ENCODE measurements around the gene RYR3. TPM values are rescaled to one million over a fixed set of nuclear protein-coding genes. Genes with fewer than 3 reads are reported as not detected.

Gene RYR3
- total and polyA plus RNA-seq, 2 donors (not counting 1 experiment from before 2014, with no cell fraction given) = 0.17 TPM; not detected in 1

DNA sequence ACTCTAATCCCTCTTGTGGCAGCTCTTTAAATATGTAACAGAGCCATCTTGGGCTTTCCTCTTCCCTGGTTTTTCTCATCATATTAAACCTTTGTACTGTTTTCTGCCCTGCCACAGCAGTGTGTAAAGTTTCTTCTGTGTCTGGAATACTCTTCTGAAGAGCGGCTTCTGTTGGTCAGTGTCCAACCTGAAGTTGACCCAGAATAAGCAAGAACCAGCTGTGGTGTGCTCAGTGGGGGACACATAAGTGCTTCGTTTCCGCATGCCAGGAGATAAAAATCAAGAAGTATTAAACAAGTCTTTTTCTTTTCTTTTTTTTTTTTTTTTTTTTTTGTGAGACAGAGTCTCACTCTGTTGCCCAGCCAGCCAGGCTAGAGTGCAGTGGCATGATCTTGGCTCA lies 484.3 kb downstream of the RYR3 start:
- no peak for DNase-seq (ENCODE audit: low read depth in 2 of 2)
- Histone ChIP-seq H3K36me3 (ENCODE audit: control insufficient read depth, insufficient read depth, low read length) (no peaks in the 10 kb centered on the region), H4K20me1 (ENCODE audit: control insufficient read depth, extremely low read depth, insufficient read depth, low read length) (no peaks in the 10 kb centered on the region), H3K27me3 (ENCODE audit: control insufficient read depth, insufficient read depth, low read length) (peaks cover 3% of the 10 kb centered on the region), H3K4me2 (ENCODE audit: extremely low read depth, insufficient read depth, low read length) (no peak overlapping the region), H3K9ac (ENCODE audit: insufficient read depth, low read length) (no peak overlapping the region), H2AFZ (ENCODE audit: low read length) (no peak overlapping the region), H3K27ac (ENCODE audit: insufficient read depth, low read length) (no peak overlapping the region), H3K4me1 (ENCODE audit: control insufficient read depth, extremely low read depth, insufficient read depth, low read length) (no peaks in the 10 kb centered on the region), H3K4me3 (replicated peaks in 1 of 4; ENCODE audit: control extremely low read depth in 1 of 4, insufficient read depth in 1 of 4, low read depth in 3 of 4, low read length in 4 of 4) (no peak overlapping the region), H3K9me3 (ENCODE audit: control insufficient read depth, insufficient read depth, low read depth, low read length) (no peaks in the 10 kb centered on the region), H3K79me2 (ENCODE audit: control insufficient read depth, insufficient read depth, low read length) (no peaks in the 10 kb centered on the region)
- TF ChIP-seq, protein P1, sequence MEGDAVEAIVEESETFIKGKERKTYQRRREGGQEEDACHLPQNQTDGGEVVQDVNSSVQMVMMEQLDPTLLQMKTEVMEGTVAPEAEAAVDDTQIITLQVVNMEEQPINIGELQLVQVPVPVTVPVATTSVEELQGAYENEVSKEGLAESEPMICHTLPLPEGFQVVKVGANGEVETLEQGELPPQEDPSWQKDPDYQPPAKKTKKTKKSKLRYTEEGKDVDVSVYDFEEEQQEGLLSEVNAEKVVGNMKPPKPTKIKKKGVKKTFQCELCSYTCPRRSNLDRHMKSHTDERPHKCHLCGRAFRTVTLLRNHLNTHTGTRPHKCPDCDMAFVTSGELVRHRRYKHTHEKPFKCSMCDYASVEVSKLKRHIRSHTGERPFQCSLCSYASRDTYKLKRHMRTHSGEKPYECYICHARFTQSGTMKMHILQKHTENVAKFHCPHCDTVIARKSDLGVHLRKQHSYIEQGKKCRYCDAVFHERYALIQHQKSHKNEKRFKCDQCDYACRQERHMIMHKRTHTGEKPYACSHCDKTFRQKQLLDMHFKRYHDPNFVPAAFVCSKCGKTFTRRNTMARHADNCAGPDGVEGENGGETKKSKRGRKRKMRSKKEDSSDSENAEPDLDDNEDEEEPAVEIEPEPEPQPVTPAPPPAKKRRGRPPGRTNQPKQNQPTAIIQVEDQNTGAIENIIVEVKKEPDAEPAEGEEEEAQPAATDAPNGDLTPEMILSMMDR (conservative IDR thresholded peaks at IDR 0.05 in 1 of 2, IDR thresholded peaks at IDR 0.05 in 1 of 2; ENCODE audit: low read depth in 1 of 2, low read length in 2 of 2) = no peak
- no peak for TF ChIP-seq EZH2 (IDR thresholded peaks at IDR 0.05; ENCODE audit: low read length, missing control alignments)

DNA sequence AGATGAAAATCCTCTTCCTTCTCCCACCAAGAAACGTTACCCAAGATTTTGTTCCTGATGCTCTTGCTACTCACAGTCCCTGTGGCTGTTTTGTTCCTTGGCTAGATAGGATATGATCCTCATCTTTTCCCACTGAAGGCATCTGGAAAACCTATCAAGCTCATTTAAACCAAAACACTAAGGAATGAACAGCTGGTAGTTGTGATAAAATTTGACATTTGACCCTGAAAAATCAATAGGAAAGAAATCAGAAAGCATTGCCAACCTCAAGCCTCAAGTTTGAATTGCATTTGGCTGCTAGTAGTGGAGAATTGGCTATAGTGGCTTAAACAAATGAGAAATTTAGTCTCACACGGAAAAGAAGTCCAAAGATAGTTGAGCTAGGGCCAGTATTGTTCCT lies 486.9 kb downstream of the RYR3 start:
- Histone ChIP-seq H4K20me1 (ENCODE audit: control insufficient read depth, extremely low read depth, insufficient read depth, low read length) (no peaks in the 10 kb centered on the region), H2AFZ (ENCODE audit: low read length) (no peak overlapping the region), H3K27ac (ENCODE audit: insufficient read depth, low read length) (no peak overlapping the region), H3K27me3 (ENCODE audit: control insufficient read depth, insufficient read depth, low read length) (no peaks in the 10 kb centered on the region), H3K36me3 (ENCODE audit: control insufficient read depth, insufficient read depth, low read length) (no peaks in the 10 kb centered on the region), H3K9ac (ENCODE audit: insufficient read depth, low read length) (no peak overlapping the region), H3K4me2 (ENCODE audit: extremely low read depth, insufficient read depth, low read length) (no peak overlapping the region), H3K79me2 (ENCODE audit: control insufficient read depth, insufficient read depth, low read length) (no peaks in the 10 kb centered on the region), H3K4me3 (replicated peaks in 1 of 4; ENCODE audit: control extremely low read depth in 1 of 4, insufficient read depth in 1 of 4, low read depth in 3 of 4, low read length in 4 of 4) (no peak overlapping the region), H3K4me1 (ENCODE audit: control insufficient read depth, extremely low read depth, insufficient read depth, low read length) (no peaks in the 10 kb centered on the region), H3K9me3 (ENCODE audit: control insufficient read depth, insufficient read depth, low read depth, low read length) (no peaks in the 10 kb centered on the region)
- DNase-seq (ENCODE audit: low read depth in 2 of 2) = no peak
- TF ChIP-seq EZH2 (IDR thresholded peaks at IDR 0.05; ENCODE audit: low read length, missing control alignments) = no peak
- TF ChIP-seq, protein P1 (conservative IDR thresholded peaks at IDR 0.05 in 1 of 2, IDR thresholded peaks at IDR 0.05 in 1 of 2; ENCODE audit: low read depth in 1 of 2, low read length in 2 of 2) = no peak

DNA sequence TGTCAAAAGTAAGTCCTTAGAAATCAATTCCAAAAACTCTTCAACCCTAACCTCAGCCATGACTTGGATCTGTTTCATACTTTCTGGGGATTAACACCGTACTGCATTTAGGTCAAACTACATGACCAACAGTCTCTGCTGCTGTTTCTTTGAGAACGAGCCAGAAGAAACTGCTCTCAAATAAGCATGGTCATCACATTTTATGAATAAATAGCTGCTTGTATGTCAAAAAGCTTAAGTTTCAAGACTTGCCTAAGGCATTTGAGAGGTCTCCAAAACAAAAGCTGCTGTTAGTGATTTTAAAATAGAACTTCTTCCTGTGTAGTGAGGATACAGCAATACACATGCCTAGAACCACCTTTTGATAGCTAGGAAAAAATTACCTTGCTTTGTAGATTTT lies 491.2 kb downstream of the RYR3 start:
- no peaks in the 10 kb centered on the region for H3K4me1 ChIP-seq (ENCODE audit: control insufficient read depth, extremely low read depth, insufficient read depth, low read length)
- no peak overlapping the region for H3K4me3 ChIP-seq (replicated peaks in 1 of 4; ENCODE audit: control extremely low read depth in 1 of 4, insufficient read depth in 1 of 4, low read depth in 3 of 4, low read length in 4 of 4)
- DNase-seq (ENCODE audit: low read depth in 2 of 2) = no peak
- H3K27me3 ChIP-seq (ENCODE audit: control insufficient read depth, insufficient read depth, low read length) = no peaks in the 10 kb centered on the region
- no peaks in the 10 kb centered on the region for H3K9me3 ChIP-seq (ENCODE audit: control insufficient read depth, insufficient read depth, low read depth, low read length)
- no peak overlapping the region for H2AFZ ChIP-seq (ENCODE audit: low read length)
- no peaks in the 10 kb centered on the region for H4K20me1 ChIP-seq (ENCODE audit: control insufficient read depth, extremely low read depth, insufficient read depth, low read length)
- no peaks in the 10 kb centered on the region for H3K79me2 ChIP-seq (ENCODE audit: control insufficient read depth, insufficient read depth, low read length)
- TF ChIP-seq EZH2 (IDR thresholded peaks at IDR 0.05; ENCODE audit: low read length, missing control alignments) = no peak
- TF ChIP-seq, protein P1 (conservative IDR thresholded peaks at IDR 0.05 in 1 of 2, IDR thresholded peaks at IDR 0.05 in 1 of 2; ENCODE audit: low read depth in 1 of 2, low read length in 2 of 2) = no peak
- H3K36me3 ChIP-seq (ENCODE audit: control insufficient read depth, insufficient read depth, low read length) = no peaks in the 10 kb centered on the region
- no peak overlapping the region for H3K4me2 ChIP-seq (ENCODE audit: extremely low read depth, insufficient read depth, low read length)
- no peak overlapping the region for H3K27ac ChIP-seq (ENCODE audit: insufficient read depth, low read length)
- H3K9ac ChIP-seq (ENCODE audit: insufficient read depth, low read length) = no peak overlapping the region
